GM18907 (cell line): ENCODE data around the gene PLAC9.

ENCODE experiments used
- ATAC-seq: cut with Tn5 transposase; IDR thresholded peaks from one replicate; pipeline ENCODE4 v1.9.1; 2021; ENCODE audit warnings: mild to moderate bottlenecking, moderate library complexity; ENCODE audit not compliant: unreplicated experiment

Gene PLAC9

GRCh38 chr10:80177781-80178636 is 45.5 kb downstream of the PLAC9 start:
- no peak for ATAC-seq

GRCh38 chr10:80182986-80183385 is 50.5 kb downstream of the PLAC9 start:
- no peak for ATAC-seq

- no peak for ATAC-seq
These were observed 50.9 kb downstream of the PLAC9 start for GRCh38 chr10:80183436-80183835.

- ATAC-seq, result no peak
These were observed 51.8 kb downstream of the PLAC9 start for GRCh38 chr10:80184291-80184690.

- no peak for ATAC-seq
These were observed 53.2 kb downstream of the PLAC9 start for GRCh38 chr10:80185578-80186299.

GRCh38 chr10:80186364-80187012 is 54.0 kb downstream of the PLAC9 start:
- ATAC-seq, result no peak

GRCh38 chr10:80187060-80187459 is 54.5 kb downstream of the PLAC9 start:
- no peak for ATAC-seq

GRCh38 chr10:80187465-80188409 is 55.2 kb downstream of the PLAC9 start:
- peak; percentile 94 for ATAC-seq

GRCh38 chr10:80188713-80189112 is 56.2 kb downstream of the PLAC9 start:
- ATAC-seq, result no peak

- ATAC-seq, result no peak
These were observed 59.2 kb downstream of the PLAC9 start for GRCh38 chr10:80191589-80192270.

- no peak for ATAC-seq
These were observed 60.0 kb downstream of the PLAC9 start for GRCh38 chr10:80192553-80192952.

- no peak for ATAC-seq
These were observed 62.0 kb downstream of the PLAC9 start for GRCh38 chr10:80194373-80195045.
